ACC112 (cell line): ENCODE measurements around the gene BMPR1A.

Experiments
- H2AFZ ChIP-seq: fragments of 200-600 bp; sonication (generic); one replicate; pipeline ENCODE4 v1.6.0; 2017; ENCODE audit warnings: antibody characterized with exemption, low read length; ENCODE audit not compliant: unreplicated experiment
- H3K27ac ChIP-seq: fragments of 200-600 bp; sonication (generic); 2 replicates; pipeline ENCODE4 v1.5.1; 2014; ENCODE audit warnings: low read depth, mild to moderate bottlenecking, antibody characterized with exemption, low read length, moderate library complexity
- H3K27me3 ChIP-seq: fragments of 200-600 bp; sonication (generic); 2 replicates; pipeline ENCODE4 v1.6.1; 2014; ENCODE audit warnings: mild to moderate bottlenecking, antibody characterized with exemption, low read length, moderate library complexity, mixed read lengths; ENCODE audit not compliant: insufficient read depth
- H3K36me3 ChIP-seq: fragments of 200-600 bp; sonication (generic); 2 replicates; pipeline ENCODE4 v1.6.1; 2016; ENCODE audit warnings: mild to moderate bottlenecking, antibody characterized with exemption, low read length, moderate library complexity, mixed read lengths; ENCODE audit not compliant: insufficient read depth
- H3K4me1 ChIP-seq: fragments of 200-600 bp; sonication (generic); one replicate; pipeline ENCODE4 v1.6.1; 2016; ENCODE audit warnings: low read length, mixed read lengths; ENCODE audit not compliant: insufficient read depth, unreplicated experiment, control insufficient read depth
- H3K4me3 ChIP-seq: fragments of 200-600 bp; sonication (generic); 2 replicates; pipeline ENCODE4 v1.5.1; 2014; ENCODE audit warnings: mild to moderate bottlenecking, low read depth, low read length
- H3K79me2 ChIP-seq: fragments of 200-600 bp; sonication (generic); one replicate; pipeline ENCODE4 v1.6.0; 2016; ENCODE audit warnings: low read length; ENCODE audit not compliant: control insufficient read depth, unreplicated experiment, insufficient read depth

Gene BMPR1A

DNA sequence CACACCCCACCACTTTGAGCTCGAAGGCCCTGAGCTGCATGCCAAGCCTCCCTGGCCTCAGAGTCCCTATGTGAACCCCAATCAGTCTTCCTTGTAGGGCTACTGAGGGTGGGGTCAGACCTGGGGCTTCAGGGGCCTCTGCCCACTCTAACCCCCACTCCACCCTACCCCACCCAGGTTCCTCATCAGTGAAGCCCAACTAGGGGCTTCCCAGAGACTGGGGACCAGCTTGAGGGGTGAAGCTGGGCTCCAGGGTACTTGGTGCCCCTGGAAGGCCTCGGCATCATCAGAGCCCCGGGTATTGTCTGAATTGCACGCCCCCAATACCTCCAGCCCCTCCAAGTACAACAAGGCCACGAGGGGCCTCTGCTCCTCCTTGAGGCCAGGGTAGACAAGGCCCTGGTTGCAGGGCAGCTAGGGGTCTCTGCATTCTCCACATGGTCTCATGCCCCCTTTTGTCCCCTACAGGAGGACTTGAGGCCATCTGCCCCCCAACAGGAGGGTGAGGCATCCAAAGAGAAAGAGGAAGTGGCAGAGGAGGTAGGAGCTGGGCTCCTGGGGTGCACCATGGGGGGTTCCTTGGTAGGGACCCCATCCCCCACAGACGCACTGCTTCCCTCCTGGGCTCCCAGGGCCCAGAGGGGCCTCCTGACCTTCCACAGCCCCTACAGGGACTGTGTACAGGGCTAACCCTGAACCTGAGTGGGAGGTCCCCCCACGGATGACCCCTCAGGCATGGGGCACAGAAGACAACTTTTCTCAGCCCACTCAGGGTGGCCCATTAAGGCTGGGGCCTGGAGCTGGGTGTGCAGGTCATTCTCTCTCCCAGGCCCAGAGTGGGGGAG lies 205.9 kb downstream of the BMPR1A start:
- H3K27me3 ChIP-seq, result no peaks in the 10 kb centered on the region
- H3K36me3 ChIP-seq, result no peaks in the 10 kb centered on the region
- no peaks in the 10 kb centered on the region for H3K79me2 ChIP-seq
- no peak overlapping the region for H3K27ac ChIP-seq
- H3K4me3 ChIP-seq, result no peak overlapping the region
- peaks cover 41% of the 10 kb centered on the region for H3K4me1 ChIP-seq
- no peak overlapping the region for H2AFZ ChIP-seq

DNA sequence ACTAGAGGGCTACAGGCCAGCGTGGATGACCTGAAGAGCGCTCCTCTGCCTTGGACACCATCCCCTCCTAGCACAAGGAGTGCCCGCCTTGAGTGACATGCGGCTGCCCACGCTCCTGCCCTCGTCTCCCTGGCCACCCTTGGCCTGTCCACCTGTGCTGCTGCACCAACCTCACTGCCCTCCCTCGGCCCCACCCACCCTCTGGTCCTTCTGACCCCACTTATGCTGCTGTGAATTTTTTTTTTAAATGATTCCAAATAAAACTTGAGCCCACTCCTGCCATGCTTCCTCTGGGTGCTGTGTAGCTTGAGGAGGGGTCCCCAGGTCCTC lies 206.5 kb downstream of the BMPR1A start:
- Histone ChIP-seq H2AFZ (no peak overlapping the region), H3K27me3 (no peaks in the 10 kb centered on the region), H3K4me3 (no peak overlapping the region), H3K4me1 (peaks cover 41% of the 10 kb centered on the region), H3K36me3 (no peaks in the 10 kb centered on the region), H3K27ac (no peak overlapping the region), H3K79me2 (no peaks in the 10 kb centered on the region)

DNA sequence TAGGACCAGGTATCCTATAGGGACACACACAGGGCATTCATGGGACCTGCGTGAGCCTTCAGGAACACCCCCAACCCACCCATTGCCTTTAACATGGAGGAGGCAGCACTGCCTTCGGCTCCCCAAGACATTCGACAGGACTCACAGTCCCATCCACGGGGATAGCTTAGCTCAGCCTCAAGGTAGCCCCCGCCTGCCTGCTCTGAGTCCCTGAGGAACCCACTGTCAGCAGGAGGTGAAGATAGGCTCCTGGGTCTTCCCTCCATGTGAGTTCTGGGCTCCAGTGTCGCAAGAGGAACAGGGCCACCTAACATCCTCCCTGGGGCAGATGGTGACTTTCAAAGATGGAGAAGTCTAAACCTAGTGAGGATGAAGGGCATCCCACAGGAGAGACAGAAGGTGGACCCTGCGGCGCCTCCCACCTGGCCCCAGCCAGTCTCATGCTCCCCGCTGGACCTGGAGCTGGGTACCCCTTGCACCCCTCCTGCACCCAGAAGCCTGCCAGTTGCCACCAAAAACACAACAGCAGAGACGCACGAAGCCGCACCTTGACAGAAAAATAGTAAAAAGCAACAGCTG lies 207.0 kb downstream of the BMPR1A start:
- Histone ChIP-seq H3K4me1 (peaks cover 43% of the 10 kb centered on the region), H3K79me2 (no peaks in the 10 kb centered on the region), H3K27ac (no peak overlapping the region), H3K27me3 (no peaks in the 10 kb centered on the region), H3K36me3 (no peaks in the 10 kb centered on the region), H2AFZ (no peak overlapping the region), H3K4me3 (no peak overlapping the region)

DNA sequence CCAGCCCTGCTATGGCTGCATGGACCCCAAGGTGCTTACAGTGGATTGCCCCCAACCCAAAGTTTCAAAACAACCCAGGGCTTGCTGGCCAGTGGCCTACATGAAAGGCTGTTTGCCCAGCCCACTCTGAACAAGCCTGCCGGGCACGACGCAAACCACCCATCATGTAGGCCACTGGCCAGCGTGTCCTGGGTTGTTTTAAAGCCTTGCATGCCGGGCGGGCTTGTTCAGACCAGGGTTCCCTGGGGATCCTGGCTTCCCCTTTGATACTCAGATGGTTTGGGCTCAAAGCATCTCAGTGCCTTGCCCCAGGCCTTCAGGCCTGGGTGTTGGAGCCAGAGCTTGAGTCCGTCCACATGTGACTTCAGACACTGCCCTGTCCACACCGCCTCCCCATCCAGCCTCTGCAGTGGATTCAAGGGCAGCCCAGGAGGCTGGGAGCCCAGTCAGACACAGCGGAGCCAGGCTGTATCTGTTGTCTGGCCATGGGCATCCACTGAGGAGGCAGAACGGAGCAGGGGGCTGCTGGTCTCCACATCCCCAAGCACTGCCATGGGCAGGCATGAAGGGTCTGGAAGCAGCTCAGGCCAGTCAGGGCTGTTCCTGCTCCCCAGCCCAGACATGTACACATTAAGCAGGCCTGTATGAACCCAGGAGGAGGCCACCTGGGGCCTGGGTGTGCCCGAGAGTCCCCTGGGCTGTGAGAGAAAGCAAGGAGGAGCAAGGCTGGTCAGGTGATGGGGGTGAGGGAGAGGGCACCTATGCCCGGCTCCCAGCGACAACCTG lies 207.8 kb downstream of the BMPR1A start:
- H2AFZ ChIP-seq, result no peak overlapping the region
- peaks cover 43% of the 10 kb centered on the region for H3K4me1 ChIP-seq
- H3K27ac ChIP-seq, result no peak overlapping the region
- H3K79me2 ChIP-seq, result no peaks in the 10 kb centered on the region
- H3K36me3 ChIP-seq, result no peaks in the 10 kb centered on the region
- H3K4me3 ChIP-seq, result no peak overlapping the region
- no peaks in the 10 kb centered on the region for H3K27me3 ChIP-seq

DNA sequence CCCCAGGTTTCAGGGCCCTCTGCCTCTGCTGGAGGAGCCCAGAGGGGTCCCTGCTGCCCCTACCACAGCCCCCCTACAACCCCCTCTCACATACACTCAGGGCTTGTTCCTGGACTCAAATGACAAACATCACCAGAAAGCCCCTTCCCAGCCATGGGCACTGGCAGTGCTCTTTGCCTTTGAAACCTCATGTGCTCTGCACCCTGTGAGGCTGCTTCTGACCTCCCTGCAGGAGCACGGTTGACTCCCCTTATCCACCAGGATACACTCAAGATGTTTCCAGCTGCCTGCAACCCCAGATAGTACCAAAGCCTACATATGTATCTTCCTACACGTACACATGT lies 208.4 kb downstream of the BMPR1A start:
- no peak overlapping the region for H2AFZ ChIP-seq
- no peak overlapping the region for H3K27ac ChIP-seq
- no peaks in the 10 kb centered on the region for H3K36me3 ChIP-seq
- peaks cover 43% of the 10 kb centered on the region for H3K4me1 ChIP-seq
- no peak overlapping the region for H3K4me3 ChIP-seq
- no peaks in the 10 kb centered on the region for H3K79me2 ChIP-seq
- no peaks in the 10 kb centered on the region for H3K27me3 ChIP-seq

DNA sequence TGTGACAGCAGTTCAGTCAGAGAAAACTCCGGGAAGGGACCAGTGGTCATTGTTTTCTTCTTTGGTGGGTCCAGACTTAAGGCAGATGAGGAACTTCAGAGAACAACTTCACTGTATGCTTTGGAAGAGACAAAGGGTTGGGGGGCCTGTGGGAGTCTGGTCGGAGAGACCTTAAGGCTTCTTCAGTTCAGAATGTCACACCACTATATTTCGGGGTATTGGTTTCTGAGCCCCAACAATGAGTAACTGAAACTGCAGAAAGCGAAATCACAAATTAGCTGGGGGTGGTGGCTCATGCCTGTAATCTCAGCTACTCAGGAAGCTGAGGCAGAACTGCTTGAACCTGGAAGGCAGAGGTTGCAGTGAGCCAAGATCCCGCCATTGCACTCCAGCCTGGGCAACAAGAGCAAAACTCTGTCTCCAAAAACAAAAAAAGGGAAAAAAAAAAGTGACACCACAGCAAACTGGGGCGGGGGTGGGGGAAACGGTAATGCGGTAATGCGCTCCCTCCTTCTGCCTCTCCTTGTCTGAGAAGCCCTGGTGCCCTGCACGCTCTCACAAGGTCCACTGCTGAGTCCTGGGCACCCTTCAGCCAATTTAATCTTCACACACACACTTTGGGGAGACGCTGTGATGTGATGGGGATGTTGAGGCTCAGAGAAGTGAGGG lies 209.7 kb downstream of the BMPR1A start:
- peak overlapping the region; percentile 38; the same call in 1 of the 2 replicates for H3K4me3 ChIP-seq
- H3K36me3 ChIP-seq, result no peaks in the 10 kb centered on the region
- peak overlapping the region; percentile 67 for H2AFZ ChIP-seq

DNA sequence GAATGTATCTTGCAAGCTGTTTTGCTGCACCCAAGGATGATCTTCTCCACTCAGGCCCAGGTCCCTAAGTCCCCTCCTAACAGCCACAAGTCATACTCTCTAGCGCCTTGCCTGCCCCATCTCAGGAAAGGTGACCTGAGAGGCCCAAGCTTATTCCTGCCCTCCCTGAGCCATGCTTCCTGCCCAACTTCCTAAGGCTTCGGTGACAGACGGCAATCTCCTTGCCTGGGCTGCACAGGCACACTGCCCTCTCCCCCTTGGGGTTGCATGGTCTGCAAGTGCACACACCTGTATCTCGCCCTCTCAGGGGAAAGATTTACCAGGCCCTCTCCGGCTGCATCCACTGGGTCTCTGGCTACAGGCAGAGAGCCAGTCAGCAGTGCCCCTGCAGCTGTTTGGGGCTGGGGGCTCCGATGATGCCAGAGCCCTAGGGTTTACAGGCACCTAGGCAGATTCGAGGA lies 211.1 kb downstream of the BMPR1A start:
- H3K4me1 ChIP-seq, result peaks cover 47% of the 10 kb centered on the region
- no peak overlapping the region for H2AFZ ChIP-seq
- H3K27ac ChIP-seq, result no peak overlapping the region
- no peaks in the 10 kb centered on the region for H3K79me2 ChIP-seq
- H3K27me3 ChIP-seq, result no peaks in the 10 kb centered on the region
- no peaks in the 10 kb centered on the region for H3K36me3 ChIP-seq
- H3K4me3 ChIP-seq, result no peak overlapping the region

More for the DNA sequence above, 209.7 kb downstream of the BMPR1A start:
- Histone ChIP-seq H3K79me2 (no peaks in the 10 kb centered on the region), H3K27ac (0 out of 2 replicates have a peak overlapping the region, but pooled peaks have one; percentile 12), H3K4me1 (peaks cover 39% of the 10 kb centered on the region), H3K27me3 (no peaks in the 10 kb centered on the region)

DNA sequence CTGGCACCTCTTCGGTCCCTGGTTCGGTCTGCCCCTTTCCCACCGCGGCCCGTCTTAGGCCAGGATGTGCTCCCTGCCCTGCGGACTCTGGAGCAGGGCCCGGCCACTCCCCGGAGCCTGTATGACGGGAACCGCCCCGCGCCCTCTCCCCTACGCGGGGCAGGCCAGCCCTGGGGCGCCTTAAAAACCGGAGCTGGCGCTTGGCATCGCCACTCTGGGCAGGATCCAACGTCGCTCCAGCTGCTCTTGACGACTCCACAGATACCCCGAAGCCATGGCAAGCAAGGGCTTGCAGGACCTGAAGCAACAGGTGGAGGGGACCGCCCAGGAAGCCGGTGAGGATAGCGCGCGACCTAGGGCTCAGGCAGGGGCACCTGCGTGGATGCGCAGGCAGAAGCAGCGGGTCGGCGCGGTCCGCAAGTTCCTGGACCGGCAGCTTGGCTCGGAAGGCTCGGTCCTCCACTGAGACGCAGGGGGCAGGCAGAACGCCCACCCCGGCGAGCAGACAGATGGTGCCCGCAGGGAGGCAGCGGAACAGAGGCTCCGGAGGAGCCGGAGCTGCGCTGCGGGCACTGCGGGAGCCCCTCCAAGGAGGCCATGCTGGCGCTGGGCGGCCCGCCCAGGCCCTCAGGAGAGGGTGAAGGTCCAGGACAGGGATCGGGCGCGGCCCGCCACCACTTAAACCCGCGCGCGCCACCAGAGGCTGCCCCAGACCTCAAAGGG lies 212.0 kb downstream of the BMPR1A start, which contains the start of gene ADIRF:
TSS of gene ADIRF (plus strand) at position 212 of the 723 bp plus-strand sequence. CDS start at position 275, 63 bp downstream.
- peaks cover 47% of the 10 kb centered on the region for H3K4me1 ChIP-seq
- no peak within 1 kb of the TSS for H2AFZ ChIP-seq

DNA sequence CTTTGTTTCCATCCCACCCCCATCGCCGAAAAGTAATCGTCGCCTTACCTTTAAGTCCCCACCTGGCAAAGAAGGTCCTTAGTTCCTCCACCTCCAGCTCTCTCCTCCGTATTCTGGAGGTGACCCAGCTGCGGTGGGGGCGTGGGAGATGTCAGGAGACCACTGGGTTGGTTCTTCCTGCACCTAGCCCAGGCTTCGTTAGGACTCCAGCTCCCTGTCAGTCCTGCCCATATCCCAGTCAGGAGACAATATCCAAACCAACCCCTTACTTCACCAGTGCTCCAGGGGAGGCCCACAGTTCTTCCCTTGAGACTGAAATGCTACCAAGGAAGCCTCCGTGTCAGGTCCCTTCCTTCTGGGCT lies 212.6 kb downstream of the BMPR1A start:
- Histone ChIP-seq H3K27ac (no peak overlapping the region), H3K4me1 (peaks cover 47% of the 10 kb centered on the region), H2AFZ (no peak overlapping the region)

More for the DNA sequence above, 212.0 kb downstream of the BMPR1A start, which contains the start of gene ADIRF:
- Histone ChIP-seq H3K27ac (no peak within 1 kb of the TSS), H3K4me3 (peak within 1 kb of the TSS; percentile 86), H3K36me3 (no peaks in the 10 kb centered on the region), H3K79me2 (no peaks in the 10 kb centered on the region), H3K27me3 (no peaks in the 10 kb centered on the region)

More for the DNA sequence above, 212.6 kb downstream of the BMPR1A start:
- H3K27me3 ChIP-seq, result no peaks in the 10 kb centered on the region
- H3K36me3 ChIP-seq, result no peaks in the 10 kb centered on the region
- H3K4me3 ChIP-seq, result peak overlapping the region; percentile 86
- H3K79me2 ChIP-seq, result no peaks in the 10 kb centered on the region
